ENCODE results near the gene SLC6A17. TPM values are rescaled to one million over a fixed set of nuclear protein-coding genes. Genes with fewer than 3 reads are reported as not detected.

Gene SLC6A17
- total RNA-seq, 1 experiment from 2014 or later, result 0.17 TPM

DNA sequence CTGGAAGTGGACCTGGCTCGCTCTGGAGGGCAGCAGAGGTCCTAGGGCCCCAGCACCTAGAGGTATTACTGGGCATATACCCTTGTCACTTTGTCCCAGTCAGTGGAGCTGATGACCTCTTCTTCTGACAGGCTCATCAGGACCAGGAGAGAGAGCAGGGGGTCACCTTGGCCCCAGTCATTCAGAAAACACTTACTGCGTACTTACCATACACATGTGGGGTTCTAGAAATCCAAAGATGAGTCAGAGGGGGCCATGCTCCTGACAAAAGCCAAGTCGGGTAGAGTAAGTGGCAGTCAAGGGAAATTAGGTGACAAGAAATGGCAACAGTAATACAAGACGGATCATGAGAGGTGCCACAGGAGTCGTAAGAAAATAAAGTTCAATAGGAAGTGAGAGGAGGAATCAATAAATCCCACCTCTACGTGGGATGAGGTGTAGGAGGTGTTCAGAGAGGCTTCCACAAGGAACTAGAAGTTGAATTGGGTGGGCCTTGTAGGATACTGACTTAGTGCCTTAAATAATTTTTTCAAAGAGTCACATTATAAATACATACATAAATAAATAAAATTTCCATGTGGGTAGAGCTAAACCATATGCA lies 66.7 kb downstream of the SLC6A17 start:
- H2BK5ac ChIP-seq (ENCODE audit: insufficient read length, low read length), result no peak overlapping the region
- no peaks in the 10 kb centered on the region for H4K20me1 ChIP-seq (ENCODE audit: control insufficient read depth, insufficient read depth, insufficient read length)
- WGBS (ENCODE audit: extremely low coverage, insufficient read length, low lambda C conversion rate), result no CpG with 5 or more reads among the region's 6 CpGs
- DNase-seq, result no peak
- H2BK15ac ChIP-seq (ENCODE audit: low read depth, low read length), result no peak overlapping the region
- no peak overlapping the region for H3K9ac ChIP-seq (ENCODE audit: extremely low read depth, insufficient read length, low read length)
- TF ChIP-seq, protein P1, sequence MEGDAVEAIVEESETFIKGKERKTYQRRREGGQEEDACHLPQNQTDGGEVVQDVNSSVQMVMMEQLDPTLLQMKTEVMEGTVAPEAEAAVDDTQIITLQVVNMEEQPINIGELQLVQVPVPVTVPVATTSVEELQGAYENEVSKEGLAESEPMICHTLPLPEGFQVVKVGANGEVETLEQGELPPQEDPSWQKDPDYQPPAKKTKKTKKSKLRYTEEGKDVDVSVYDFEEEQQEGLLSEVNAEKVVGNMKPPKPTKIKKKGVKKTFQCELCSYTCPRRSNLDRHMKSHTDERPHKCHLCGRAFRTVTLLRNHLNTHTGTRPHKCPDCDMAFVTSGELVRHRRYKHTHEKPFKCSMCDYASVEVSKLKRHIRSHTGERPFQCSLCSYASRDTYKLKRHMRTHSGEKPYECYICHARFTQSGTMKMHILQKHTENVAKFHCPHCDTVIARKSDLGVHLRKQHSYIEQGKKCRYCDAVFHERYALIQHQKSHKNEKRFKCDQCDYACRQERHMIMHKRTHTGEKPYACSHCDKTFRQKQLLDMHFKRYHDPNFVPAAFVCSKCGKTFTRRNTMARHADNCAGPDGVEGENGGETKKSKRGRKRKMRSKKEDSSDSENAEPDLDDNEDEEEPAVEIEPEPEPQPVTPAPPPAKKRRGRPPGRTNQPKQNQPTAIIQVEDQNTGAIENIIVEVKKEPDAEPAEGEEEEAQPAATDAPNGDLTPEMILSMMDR (conservative IDR thresholded peaks at IDR 0.05), result no peak
- Mint-ChIP-seq H3K9me3 (no peaks in the 10 kb centered on the region), H3K27ac (no peak overlapping the region), H3K36me3 (ENCODE audit: insufficient read depth in 1 of 3, low read depth in 3 of 3) (peaks cover 0 to 3% (median 2%) of the 10 kb centered on the region in 3 experiments; a peak in 3 of 7 replicates), H3K4me3 (no peak overlapping the region), H3K4me1 (peaks cover 18 to 29% of the 10 kb centered on the region in 2 experiments), H3K27me3 (ENCODE audit: low read depth) (peaks cover 16% of the 10 kb centered on the region)
- H3K27ac ChIP-seq (ENCODE audit: insufficient read length, low read depth, low read length), result no peak overlapping the region
- no peak overlapping the region for H2AK5ac ChIP-seq (ENCODE audit: insufficient read length, low read length)
- no peak overlapping the region for H3T11ph ChIP-seq (ENCODE audit: low read length)
- H3K23me2 ChIP-seq (ENCODE audit: insufficient read length, low read depth, low read length, poor library complexity, severe bottlenecking), result peaks cover 2% of the 10 kb centered on the region
- no peak overlapping the region for H3K23ac ChIP-seq (ENCODE audit: insufficient read length, low read depth, low read length)
- H2AFZ ChIP-seq (ENCODE audit: low read length), result no peak overlapping the region
- no peak overlapping the region for H2BK120ac ChIP-seq (ENCODE audit: low read depth, low read length, poor library complexity, severe bottlenecking)
- no peaks in the 10 kb centered on the region for H3K79me1 ChIP-seq (ENCODE audit: insufficient read depth, low read depth, low read length, poor library complexity, severe bottlenecking)
- H3K79me2 ChIP-seq (ENCODE audit: insufficient read depth, low read length), result no peaks in the 10 kb centered on the region
- H3K56ac ChIP-seq (ENCODE audit: insufficient read length, low read depth, low read length), result no peak overlapping the region
- H4K91ac ChIP-seq (ENCODE audit: insufficient read length, low read depth, low read length), result no peak overlapping the region
- H3K4me1 ChIP-seq (ENCODE audit: insufficient read depth, low read length), result peaks cover 3% of the 10 kb centered on the region; the same call in 1 of the 2 replicates
- no peak overlapping the region for H2BK12ac ChIP-seq (ENCODE audit: insufficient read length, low read depth, low read length)
- H3K14ac ChIP-seq (ENCODE audit: insufficient read depth, low read length), result no peak overlapping the region; the same call in 1 of the 2 replicates
- no peak overlapping the region for H3K18ac ChIP-seq (ENCODE audit: insufficient read length, low read depth, low read length)
- H3K27me3 ChIP-seq (ENCODE audit: insufficient read depth, low read length), result no peaks in the 10 kb centered on the region; the same call in none of the 2 replicates
- H2BK20ac ChIP-seq (ENCODE audit: low read depth, low read length, poor library complexity, severe bottlenecking), result no peak overlapping the region
- H4K5ac ChIP-seq (ENCODE audit: insufficient read length, low read depth, low read length), result no peak overlapping the region
- no peak overlapping the region for H3K4me2 ChIP-seq (ENCODE audit: insufficient read depth, insufficient read length, low read length)
- H3K9me3 ChIP-seq (ENCODE audit: control insufficient read depth, low read depth, low read length), result no peaks in the 10 kb centered on the region
- H3K4ac ChIP-seq (ENCODE audit: low read depth, low read length), result no peak overlapping the region
- H4K8ac ChIP-seq (replicated peaks; ENCODE audit: insufficient read length, low read depth, low read length), result no peak overlapping the region

Data from H9 (cell line).